Activated CD4-positive, alpha-beta T cell treated with anti-CD3 and anti-CD28 coated beads for 48 hours (primary cell): ENCODE data around the gene NEK6.
A peak's percentile ranks its signal among the peaks of the same experiment; 100 is the strongest.
"Not testable (repeated sequence)": the region's sequence is repeated elsewhere in the genome, so short reads cannot be mapped to it uniquely, and the experiment has no call there.

Source experiments
- DNase-seq: peaks from one replicate; pipeline ENCODE4 v3.0.0-alpha.2; 2020

Gene NEK6

GRCh38 chr9:124231095-124231737, 26.5 kb upstream of the NEK6 start:
- no peak for DNase-seq

GRCh38 chr9:124238546-124239140, 19.1 kb upstream of the NEK6 start:
- DNase-seq: no peak

DNA sequence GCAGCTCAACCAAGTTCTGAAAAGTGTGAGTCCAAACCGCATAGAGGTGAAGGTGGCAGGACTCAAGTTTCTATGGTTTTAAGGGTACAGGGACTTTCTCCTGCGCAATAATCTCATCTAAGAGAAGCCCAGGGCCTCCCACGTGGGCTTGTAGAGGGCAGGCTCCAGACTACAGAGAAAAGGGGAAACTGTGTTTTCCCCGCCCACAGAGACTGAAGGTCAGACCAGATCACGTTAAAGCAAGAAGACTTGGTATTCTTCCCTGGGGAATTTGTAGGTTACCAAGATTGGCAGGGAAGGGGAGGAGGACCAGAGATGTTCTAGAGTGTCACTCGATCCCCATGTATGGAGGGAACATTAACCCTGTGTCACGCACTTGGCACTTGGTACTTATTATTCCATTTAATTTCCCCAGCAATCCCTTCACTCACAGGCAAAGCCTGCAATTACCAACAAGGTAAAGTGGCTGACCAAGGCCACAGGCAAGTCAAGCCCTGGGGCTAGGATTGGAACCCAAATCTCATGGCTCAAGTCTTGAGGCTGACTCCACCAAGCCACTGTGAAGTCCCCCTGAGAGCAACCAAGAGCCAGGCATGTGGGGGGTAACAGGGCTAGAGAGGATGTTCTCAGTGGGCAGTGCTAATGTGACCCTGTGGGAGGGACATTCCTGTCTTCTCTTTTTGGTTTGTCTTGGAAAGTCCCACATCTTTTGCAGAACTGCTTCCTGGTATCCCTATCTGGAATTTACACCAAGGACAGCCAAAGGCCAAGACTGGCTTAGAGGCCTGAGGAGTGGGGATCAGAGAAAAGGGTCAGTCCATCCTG, 18.3 kb upstream of the NEK6 start:
- no peak for DNase-seq

GRCh38 chr9:124242331-124243194, 15.2 kb upstream of the NEK6 start:
- DNase-seq: no peak

- not testable (repeated sequence) for DNase-seq
Measured at GRCh38 chr9:124247393-124247792, 10.4 kb upstream of the NEK6 start.

DNA sequence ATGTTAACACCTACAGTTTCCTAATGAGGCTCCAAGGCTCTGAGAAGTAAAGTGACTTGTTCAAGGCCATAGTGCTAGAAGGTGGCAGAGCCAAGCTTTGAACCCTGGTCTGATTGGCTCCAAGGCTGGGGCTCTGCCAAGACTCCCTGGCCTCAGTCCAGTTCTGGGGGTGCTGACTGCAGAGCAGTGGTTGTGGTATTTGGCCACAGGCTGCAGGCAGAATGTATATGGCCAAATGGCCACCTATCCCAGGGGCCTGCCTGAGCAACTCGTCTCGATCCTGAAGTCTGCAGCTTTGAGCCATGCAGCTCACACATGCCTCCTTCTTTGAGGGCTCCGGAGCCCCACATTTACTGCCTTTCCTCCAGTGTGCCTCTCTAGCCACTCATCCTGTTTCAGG, 9.7 kb upstream of the NEK6 start:
- no peak for DNase-seq

- no peak for DNase-seq
Measured at GRCh38 chr9:124248960-124249359, 8.8 kb upstream of the NEK6 start.

- DNase-seq: no peak
Measured at GRCh38 chr9:124251204-124251603, 6.5 kb upstream of the NEK6 start.

- no peak for DNase-seq
Measured at GRCh38 chr9:124251605-124252378, 6.0 kb upstream of the NEK6 start.

DNA sequence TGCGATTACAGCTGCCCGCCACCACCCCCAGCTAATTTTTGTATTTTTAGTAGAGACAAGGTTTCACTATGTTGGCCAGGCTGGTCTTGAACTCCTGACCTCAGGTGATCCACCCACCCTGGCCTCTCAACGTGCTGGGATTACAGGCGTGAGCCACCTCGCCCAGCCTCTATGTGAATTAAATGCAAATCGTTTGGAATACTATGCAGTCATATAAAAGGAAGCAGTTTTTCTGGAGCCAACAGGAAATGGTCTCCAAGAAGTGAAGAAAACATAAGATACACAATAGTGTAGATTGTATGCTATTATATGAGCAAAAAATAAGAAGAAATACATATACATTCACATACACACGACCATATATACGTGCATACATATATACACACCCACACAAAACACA, 4.9 kb upstream of the NEK6 start:
- not testable (repeated sequence) for DNase-seq

GRCh38 chr9:124254261-124254682, 3.5 kb upstream of the NEK6 start:
- DNase-seq: peak; percentile 69

GRCh38 chr9:124255222-124255621, 2.5 kb upstream of the NEK6 start:
- DNase-seq: no peak

DNA sequence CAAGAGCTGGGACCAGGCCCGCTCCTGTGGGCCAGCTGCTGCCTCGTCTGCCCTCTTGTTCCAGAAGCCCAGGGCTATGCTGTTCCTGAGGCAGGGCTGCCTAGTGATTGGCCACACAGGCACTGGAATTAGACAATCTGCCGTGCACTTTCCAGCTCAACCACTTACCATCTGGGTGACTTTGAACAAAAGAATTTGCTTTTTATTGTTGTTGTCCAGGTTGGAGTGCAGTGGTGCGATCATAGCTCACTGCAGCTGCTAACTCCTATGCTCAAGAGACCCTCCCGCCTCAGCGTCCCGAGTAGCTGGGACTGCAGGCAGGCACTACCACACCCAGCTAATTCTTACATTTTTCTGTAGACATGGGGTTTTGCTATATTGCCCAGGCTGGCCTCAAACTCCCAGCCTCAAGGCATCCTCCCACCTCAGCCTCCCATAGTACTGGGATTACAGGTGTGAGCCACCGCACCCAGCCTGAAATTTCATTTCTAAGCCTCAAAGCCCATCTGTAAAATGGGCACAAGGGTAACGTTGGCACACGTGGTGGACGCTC, 1.2 kb upstream of the NEK6 start:
- DNase-seq: no peak

- DNase-seq: no peak
Measured at GRCh38 chr9:124257070-124257843, 492 bp upstream of the NEK6 start.

- DNase-seq: no peak
Measured at GRCh38 chr9:124258607-124259157, 933 bp downstream of the NEK6 start.

GRCh38 chr9:124259158-124259808, 1.5 kb downstream of the NEK6 start:
- no peak for DNase-seq

GRCh38 chr9:124260769-124261603, 3.2 kb downstream of the NEK6 start:
- no peak for DNase-seq

DNA sequence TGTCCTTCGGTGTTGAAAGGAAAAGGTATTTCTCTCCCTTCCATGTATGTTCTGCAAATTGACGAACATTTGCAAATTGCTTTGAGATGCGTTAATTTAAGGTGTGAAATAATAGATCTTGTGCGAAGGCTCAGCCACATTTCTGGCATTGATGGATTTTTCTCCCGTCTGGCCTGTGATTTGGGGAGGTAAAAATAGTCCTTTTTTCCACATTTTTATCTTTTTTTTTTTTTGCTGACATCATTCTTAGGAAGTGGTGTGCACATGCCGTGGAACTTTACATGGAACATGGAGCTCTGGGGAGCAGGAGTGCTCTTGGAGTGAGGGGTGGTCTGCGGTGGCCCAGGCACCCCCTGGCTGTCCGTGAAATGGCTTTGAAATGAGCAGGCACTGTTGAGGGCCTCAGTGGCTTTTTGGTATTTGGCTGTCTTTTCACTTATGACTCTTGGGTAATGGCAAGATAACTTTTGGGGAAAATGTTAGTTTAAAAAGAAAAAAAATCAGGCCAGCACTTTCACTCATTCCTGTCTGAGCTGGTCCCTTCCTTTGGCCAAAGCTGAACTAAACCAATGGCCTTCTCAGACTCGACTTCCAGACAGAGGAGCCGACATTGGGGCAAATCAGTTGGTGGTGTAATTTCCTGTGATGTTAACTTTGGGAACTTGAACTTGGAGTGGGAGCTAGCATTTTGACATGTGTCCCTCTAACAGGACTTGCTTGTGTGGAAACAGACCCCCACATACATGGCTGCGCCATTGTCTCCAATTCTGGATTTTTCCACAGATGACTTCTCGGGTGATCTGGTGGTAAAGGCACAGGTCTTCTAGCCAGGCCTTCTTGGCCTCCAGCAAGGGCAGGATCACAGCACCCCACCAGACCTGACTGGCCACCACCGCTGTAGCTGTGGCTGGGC, 4.2 kb downstream of the NEK6 start:
- DNase-seq: no peak
